Mesothelial cell of epicardium (in vitro differentiated cells): ENCODE data around the gene INKA2. TPM values are rescaled to one million over a fixed set of nuclear protein-coding genes. Genes with fewer than 3 reads are reported as not detected.

Source experiments
- DNase-seq, 2 experiments: peaks; one replicate each; pipeline ENCODE4 v3.0.0; 2021; ENCODE audit warnings: low spot score in 2 of 2; ENCODE audit not compliant: unreplicated experiment in 2 of 2
- H3K27ac Mint-ChIP-seq: 2 replicates; pipeline ENCODE4 v1.8.0; 2021; ENCODE audit warnings: mixed read lengths
- H3K27me3 Mint-ChIP-seq: 2 replicates; pipeline ENCODE4 v1.8.0; 2021; ENCODE audit warnings: low read depth, mixed read lengths
- H3K36me3 Mint-ChIP-seq: 2 replicates; pipeline ENCODE4 v1.8.0; 2021; ENCODE audit warnings: mixed read lengths
- H3K4me1 Mint-ChIP-seq: 2 replicates; pipeline ENCODE4 v1.8.0; 2021; ENCODE audit warnings: mixed read lengths
- H3K4me3 Mint-ChIP-seq: 2 replicates; pipeline ENCODE4 v1.8.0; 2021; ENCODE audit warnings: mild to moderate bottlenecking, moderate library complexity, mixed read lengths
- H3K9me3 Mint-ChIP-seq: 2 replicates; pipeline ENCODE4 v1.8.0; 2021; ENCODE audit warnings: mixed read lengths
- total RNA-seq: library from RNA; stranded (reverse); gene quantifications from 3 replicates; pipeline ENCODE4 v1.2.1, GENCODE V29; 2021
- TF ChIP-seq, protein P1 (sequence below): fragments of 200-600 bp; sonication (generic); IDR thresholded peaks from one replicate; pipeline ENCODE4 v1.5.0; 2021; ENCODE audit warnings: antibody characterized with exemption; ENCODE audit not compliant: unreplicated experiment

The INKA2 gene
- total RNA-seq, 1 donor from 2014 or later: 1.4 TPM

DNA sequence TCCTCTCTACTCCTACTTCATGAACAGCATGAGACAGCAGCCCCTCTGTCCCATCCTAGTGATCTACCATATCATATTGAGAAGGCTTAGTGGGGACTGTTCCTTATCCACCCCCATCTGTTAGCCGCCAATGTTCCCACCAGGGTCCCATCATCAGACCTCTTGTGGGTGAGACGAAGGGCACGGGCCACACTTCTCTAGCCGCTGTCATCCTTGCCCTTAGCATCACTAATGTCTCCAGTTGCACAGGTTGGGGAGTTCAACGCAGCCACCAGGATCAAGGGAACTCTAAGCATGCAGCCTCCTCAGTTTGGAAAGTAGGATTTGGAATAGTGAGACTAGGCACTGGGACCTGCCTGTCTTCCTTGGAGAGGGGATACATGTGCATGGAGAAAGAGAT lies 20.1 kb downstream of the INKA2 start:
- peaks cover 11% of the 10 kb centered on the region for H3K27me3 Mint-ChIP-seq
- no peak overlapping the region for H3K4me3 Mint-ChIP-seq
- H3K4me1 Mint-ChIP-seq: no peaks in the 10 kb centered on the region
- no peak for DNase-seq
- H3K9me3 Mint-ChIP-seq: no peaks in the 10 kb centered on the region
- TF ChIP-seq, protein P1, sequence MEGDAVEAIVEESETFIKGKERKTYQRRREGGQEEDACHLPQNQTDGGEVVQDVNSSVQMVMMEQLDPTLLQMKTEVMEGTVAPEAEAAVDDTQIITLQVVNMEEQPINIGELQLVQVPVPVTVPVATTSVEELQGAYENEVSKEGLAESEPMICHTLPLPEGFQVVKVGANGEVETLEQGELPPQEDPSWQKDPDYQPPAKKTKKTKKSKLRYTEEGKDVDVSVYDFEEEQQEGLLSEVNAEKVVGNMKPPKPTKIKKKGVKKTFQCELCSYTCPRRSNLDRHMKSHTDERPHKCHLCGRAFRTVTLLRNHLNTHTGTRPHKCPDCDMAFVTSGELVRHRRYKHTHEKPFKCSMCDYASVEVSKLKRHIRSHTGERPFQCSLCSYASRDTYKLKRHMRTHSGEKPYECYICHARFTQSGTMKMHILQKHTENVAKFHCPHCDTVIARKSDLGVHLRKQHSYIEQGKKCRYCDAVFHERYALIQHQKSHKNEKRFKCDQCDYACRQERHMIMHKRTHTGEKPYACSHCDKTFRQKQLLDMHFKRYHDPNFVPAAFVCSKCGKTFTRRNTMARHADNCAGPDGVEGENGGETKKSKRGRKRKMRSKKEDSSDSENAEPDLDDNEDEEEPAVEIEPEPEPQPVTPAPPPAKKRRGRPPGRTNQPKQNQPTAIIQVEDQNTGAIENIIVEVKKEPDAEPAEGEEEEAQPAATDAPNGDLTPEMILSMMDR: no peak
- no peak overlapping the region for H3K27ac Mint-ChIP-seq
- peaks cover 4% of the 10 kb centered on the region for H3K36me3 Mint-ChIP-seq

DNA sequence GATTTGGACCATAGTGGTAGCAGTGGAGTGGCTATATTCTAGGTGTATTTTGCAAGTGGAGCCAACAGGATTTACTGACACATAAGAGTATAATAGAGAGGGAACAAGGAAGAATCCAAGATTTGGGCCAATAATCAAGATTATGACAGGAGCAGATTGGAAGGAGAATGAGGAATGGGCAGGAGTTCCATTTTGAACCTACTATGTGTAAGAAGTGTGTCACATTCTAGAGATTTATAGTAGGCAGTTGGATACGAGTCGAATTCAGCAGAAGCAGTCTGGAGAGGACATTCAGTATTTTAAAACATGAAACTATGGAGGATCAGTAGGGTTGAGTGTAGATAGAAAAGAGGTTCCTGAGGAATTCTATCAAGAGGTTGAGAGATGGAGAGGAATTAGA lies 21.7 kb downstream of the INKA2 start:
- H3K4me3 Mint-ChIP-seq: no peak overlapping the region
- no peaks in the 10 kb centered on the region for H3K4me1 Mint-ChIP-seq
- no peaks in the 10 kb centered on the region for H3K9me3 Mint-ChIP-seq
- TF ChIP-seq, protein P1: no peak
- peaks cover 6% of the 10 kb centered on the region for H3K27me3 Mint-ChIP-seq
- H3K36me3 Mint-ChIP-seq: peaks cover 4% of the 10 kb centered on the region
- no peak overlapping the region for H3K27ac Mint-ChIP-seq
- no peak for DNase-seq

DNA sequence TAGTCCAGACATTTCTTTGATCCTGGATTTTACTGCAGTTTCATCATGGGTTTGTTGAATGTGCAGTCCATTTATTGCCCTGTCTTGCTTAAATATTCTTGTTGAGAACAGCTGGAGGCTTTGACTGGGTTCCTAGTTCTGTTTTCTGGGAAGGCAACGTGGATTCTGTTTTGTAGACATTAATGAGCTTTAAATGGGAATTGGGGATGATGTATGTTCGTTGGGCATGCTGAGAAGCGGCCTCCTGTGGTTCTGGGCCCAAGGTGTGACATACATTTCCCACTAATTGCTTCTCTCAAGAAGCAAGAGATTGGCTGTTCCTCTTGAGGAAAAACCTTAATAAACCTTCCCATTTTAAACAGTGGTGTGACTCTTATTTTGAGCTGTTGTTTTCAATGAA lies 22.9 kb downstream of the INKA2 start:
- TF ChIP-seq, protein P1: no peak
- H3K27ac Mint-ChIP-seq: no peak overlapping the region
- DNase-seq: no peak
- peaks cover 4% of the 10 kb centered on the region for H3K36me3 Mint-ChIP-seq
- H3K4me1 Mint-ChIP-seq: no peaks in the 10 kb centered on the region
- peaks cover 4% of the 10 kb centered on the region for H3K27me3 Mint-ChIP-seq
- no peaks in the 10 kb centered on the region for H3K9me3 Mint-ChIP-seq
- H3K4me3 Mint-ChIP-seq: no peak overlapping the region

DNA sequence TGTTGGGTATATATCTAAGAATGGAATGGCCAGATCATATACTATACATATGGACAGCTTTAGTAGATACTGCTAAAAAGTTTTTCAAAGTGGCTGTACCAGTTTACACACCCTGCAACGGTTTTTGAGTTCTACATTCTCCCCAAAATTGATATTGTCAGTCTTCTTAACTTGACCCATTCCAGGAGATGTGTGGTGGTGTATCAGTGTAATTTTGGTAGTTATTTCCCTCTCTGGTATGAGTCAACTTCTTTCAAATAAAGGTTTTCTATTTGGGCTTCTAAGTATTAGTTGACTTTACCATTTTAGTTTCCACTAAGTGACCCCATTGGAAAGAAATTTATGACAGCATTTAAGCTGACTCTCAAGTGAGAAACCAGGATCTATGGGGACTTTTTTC lies 29.2 kb downstream of the INKA2 start:
- peaks cover 10% of the 10 kb centered on the region for H3K36me3 Mint-ChIP-seq
- TF ChIP-seq, protein P1: no peak
- H3K27ac Mint-ChIP-seq: no peak overlapping the region
- DNase-seq: no peak
- no peak overlapping the region for H3K4me3 Mint-ChIP-seq
- H3K27me3 Mint-ChIP-seq: no peaks in the 10 kb centered on the region
- no peaks in the 10 kb centered on the region for H3K9me3 Mint-ChIP-seq
- no peaks in the 10 kb centered on the region for H3K4me1 Mint-ChIP-seq

DNA sequence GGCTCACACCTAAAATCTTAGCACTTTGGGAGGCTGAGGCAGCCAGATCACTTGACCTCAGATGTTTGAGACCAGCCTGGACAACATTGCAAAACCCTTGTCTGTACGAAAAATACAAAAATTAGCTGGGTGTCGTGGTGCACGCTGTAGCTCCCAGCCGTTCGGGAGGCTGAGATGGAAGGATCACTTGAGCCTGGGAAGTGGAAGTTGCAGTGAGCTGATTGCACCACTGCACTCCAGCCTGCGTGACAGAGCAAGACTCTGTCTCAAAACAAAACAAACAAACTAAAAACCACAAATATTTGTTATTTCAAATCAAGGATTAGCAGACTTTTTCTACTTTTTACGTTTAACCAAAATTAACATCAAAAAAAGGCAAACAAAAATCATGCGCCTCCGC lies 31.3 kb downstream of the INKA2 start:
- TF ChIP-seq, protein P1: no peak
- peaks cover 16% of the 10 kb centered on the region for H3K36me3 Mint-ChIP-seq
- H3K4me3 Mint-ChIP-seq: no peak overlapping the region
- H3K27ac Mint-ChIP-seq: no peak overlapping the region
- H3K9me3 Mint-ChIP-seq: no peaks in the 10 kb centered on the region
- no peak for DNase-seq
- H3K4me1 Mint-ChIP-seq: no peaks in the 10 kb centered on the region
- H3K27me3 Mint-ChIP-seq: no peaks in the 10 kb centered on the region

DNA sequence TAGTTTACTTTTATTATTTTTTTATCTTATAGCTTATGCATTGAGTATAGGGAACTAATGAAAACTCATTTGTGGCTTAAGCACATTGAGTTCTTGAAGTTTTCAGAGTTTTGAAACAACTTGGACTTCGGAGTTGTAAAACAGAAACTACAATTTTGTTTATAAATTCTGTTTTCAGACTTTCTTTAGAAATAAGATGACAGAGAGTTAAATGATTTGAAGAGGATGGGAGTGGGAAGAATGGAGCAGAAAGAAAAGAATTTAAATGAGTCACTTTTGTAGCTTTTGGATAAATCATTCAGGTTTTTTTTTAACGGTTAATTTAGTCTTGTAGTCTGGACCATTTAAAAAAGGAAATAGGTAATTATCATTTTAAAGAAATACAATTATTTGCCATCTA lies 32.3 kb downstream of the INKA2 start:
- H3K27ac Mint-ChIP-seq: no peak overlapping the region
- no peaks in the 10 kb centered on the region for H3K9me3 Mint-ChIP-seq
- H3K36me3 Mint-ChIP-seq: peaks cover 19% of the 10 kb centered on the region
- no peaks in the 10 kb centered on the region for H3K27me3 Mint-ChIP-seq
- DNase-seq: no peak
- H3K4me3 Mint-ChIP-seq: no peak overlapping the region
- TF ChIP-seq, protein P1: no peak
- no peaks in the 10 kb centered on the region for H3K4me1 Mint-ChIP-seq
